CD4-positive, alpha-beta T cell treated with Interleukin-6 for 4 hours (primary cell): ENCODE data around the gene ASAP2.

Source experiments
- DNase-seq: peaks from one replicate; pipeline ENCODE4 v3.0.0-alpha.2; 2020; ENCODE audit warnings: mixed read lengths

The ASAP2 gene

GRCh38 chr2:9300214-9300613 lies 93.6 kb downstream of the ASAP2 start:
- no peak for DNase-seq

GRCh38 chr2:9300829-9301453 lies 94.3 kb downstream of the ASAP2 start:
- no peak for DNase-seq

- no peak for DNase-seq
Measured at GRCh38 chr2:9302755-9303154, 96.1 kb downstream of the ASAP2 start.

- DNase-seq: no peak
Measured at GRCh38 chr2:9303528-9304225, 97.1 kb downstream of the ASAP2 start.

- no peak for DNase-seq
Measured at GRCh38 chr2:9306911-9307310, 100.3 kb downstream of the ASAP2 start.

GRCh38 chr2:9307535-9307934 lies 100.9 kb downstream of the ASAP2 start:
- no peak for DNase-seq

- no peak for DNase-seq
Measured at GRCh38 chr2:9308186-9308955, 101.8 kb downstream of the ASAP2 start.

GRCh38 chr2:9309147-9309546 lies 102.5 kb downstream of the ASAP2 start:
- no peak for DNase-seq

- DNase-seq: no peak
Measured at GRCh38 chr2:9310377-9310776, 103.8 kb downstream of the ASAP2 start.

GRCh38 chr2:9310798-9311197 lies 104.2 kb downstream of the ASAP2 start:
- DNase-seq: no peak

GRCh38 chr2:9311488-9311887 lies 104.9 kb downstream of the ASAP2 start:
- no peak for DNase-seq

GRCh38 chr2:9312591-9312990 lies 106.0 kb downstream of the ASAP2 start:
- DNase-seq: no peak

- no peak for DNase-seq
Measured at GRCh38 chr2:9313443-9313842, 106.8 kb downstream of the ASAP2 start.

- no peak for DNase-seq
Measured at GRCh38 chr2:9315280-9315847, 108.8 kb downstream of the ASAP2 start.

GRCh38 chr2:9317559-9317958 lies 110.9 kb downstream of the ASAP2 start:
- DNase-seq: no peak

GRCh38 chr2:9318461-9319337 lies 112.1 kb downstream of the ASAP2 start:
- no peak for DNase-seq

- DNase-seq: no peak
Measured at GRCh38 chr2:9319338-9319715, 112.7 kb downstream of the ASAP2 start.

GRCh38 chr2:9322576-9322975 lies 116.0 kb downstream of the ASAP2 start:
- DNase-seq: no peak

GRCh38 chr2:9325428-9325827 lies 118.8 kb downstream of the ASAP2 start:
- no peak for DNase-seq

- no peak for DNase-seq
Measured at GRCh38 chr2:9326975-9327374, 120.4 kb downstream of the ASAP2 start.

- no peak for DNase-seq
Measured at GRCh38 chr2:9327873-9328352, 121.3 kb downstream of the ASAP2 start.

GRCh38 chr2:9328931-9329330 lies 122.3 kb downstream of the ASAP2 start:
- DNase-seq: no peak

- DNase-seq: no peak
Measured at GRCh38 chr2:9329497-9329896, 122.9 kb downstream of the ASAP2 start.
